ENCODE data around the gene GALNS. TPM values are rescaled to one million over a fixed set of nuclear protein-coding genes. Genes with fewer than 3 reads are reported as not detected.
A peak's percentile ranks its signal among the peaks of the same experiment; 100 is the strongest.

GALNS gene
- total RNA-seq, 3 donors from 2014 or later, result 16.2 to 29.5 (median 17.9) TPM

DNA sequence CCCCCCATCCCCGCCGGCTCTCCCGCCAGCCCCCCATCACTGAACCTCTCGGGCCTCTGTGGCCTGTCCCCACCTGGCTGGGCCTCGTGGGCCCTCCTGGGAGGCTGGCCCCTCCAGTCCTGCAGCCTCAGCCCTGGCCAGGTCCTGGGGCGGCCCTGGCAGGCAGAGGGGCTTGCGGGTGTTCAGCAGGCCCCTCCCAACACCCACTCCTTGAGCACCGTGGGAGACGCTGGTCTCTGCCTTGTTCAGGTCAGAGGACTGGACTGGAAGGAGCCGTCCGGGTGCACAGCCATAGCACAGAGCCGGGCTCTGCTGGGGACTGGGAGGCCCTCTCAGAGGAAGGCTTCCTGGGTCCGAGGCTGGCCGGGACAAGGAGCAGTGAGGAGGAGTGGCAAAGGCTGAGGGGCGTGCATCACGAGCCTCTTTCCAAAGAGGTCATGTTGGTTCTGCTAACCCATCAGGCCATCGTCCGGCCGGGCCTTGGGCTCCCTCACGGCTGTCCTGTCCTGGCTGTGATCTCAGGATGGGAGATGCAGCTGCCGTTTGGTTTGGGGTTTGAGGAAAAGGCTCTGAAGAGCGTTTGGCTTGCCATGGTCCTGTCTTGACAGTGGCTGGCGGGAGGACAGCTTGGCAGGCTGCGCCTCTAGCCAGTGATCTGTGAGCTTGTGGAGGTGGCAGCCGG is 16.0 kb upstream of the GALNS start:
- TF ChIP-seq POLR2AphosphoS5 (IDR thresholded peaks at IDR 0.05) (no peak), POLR2A (IDR thresholded peaks at IDR 0.05) (no peak), CTCF (IDR thresholded peaks at IDR 0.05) (no peak)
- DNase-seq (ENCODE audit: low spot score in 2 of 2), result no peak
- Histone ChIP-seq H3K27ac (no peak overlapping the region), H3K9me3 (no peaks in the 10 kb centered on the region), H3K36me3 (no peaks in the 10 kb centered on the region), H3K4me1 (no peaks in the 10 kb centered on the region), H3K4me3 (no peak overlapping the region), H3K27me3 (peaks cover 0 to 11% of the 10 kb centered on the region in 2 donors)
- intact Hi-C loops (cut with DNase I; ENCODE audit: low total_unique reads), result no loop called here

GRCh38 chr16:88871730-88872416 is 15.1 kb upstream of the GALNS start:
- no peaks in the 10 kb centered on the region for H3K36me3 ChIP-seq
- H3K4me3 ChIP-seq, result no peak overlapping the region
- no peak for DNase-seq (ENCODE audit: low spot score in 2 of 2)
- no peaks in the 10 kb centered on the region for H3K4me1 ChIP-seq
- no peak overlapping the region for H3K27ac ChIP-seq
- H3K9me3 ChIP-seq, result no peaks in the 10 kb centered on the region
- H3K27me3 ChIP-seq, result peaks cover 0 to 11% of the 10 kb centered on the region in 2 donors
- intact Hi-C loops (cut with DNase I; ENCODE audit: low total_unique reads), result no loop called here
- TF ChIP-seq CTCF (IDR thresholded peaks at IDR 0.05) (no peak), POLR2AphosphoS5 (IDR thresholded peaks at IDR 0.05) (no peak), POLR2A (IDR thresholded peaks at IDR 0.05) (no peak)

GRCh38 chr16:88871349-88871702 is 14.6 kb upstream of the GALNS start:
- H3K36me3 ChIP-seq, result no peaks in the 10 kb centered on the region
- intact Hi-C loops (cut with DNase I; ENCODE audit: low total_unique reads), result no loop called here
- peaks cover 0 to 11% of the 10 kb centered on the region in 2 donors for H3K27me3 ChIP-seq
- peak overlapping the region in 2 of 3 donors; percentile 17 to 37 for H3K4me3 ChIP-seq
- no peak overlapping the region for H3K27ac ChIP-seq
- H3K4me1 ChIP-seq, result no peaks in the 10 kb centered on the region
- TF ChIP-seq CTCF (IDR thresholded peaks at IDR 0.05) (no peak), POLR2A (IDR thresholded peaks at IDR 0.05) (no peak), POLR2AphosphoS5 (IDR thresholded peaks at IDR 0.05) (no peak)
- no peak for DNase-seq (ENCODE audit: low spot score in 2 of 2)
- no peaks in the 10 kb centered on the region for H3K9me3 ChIP-seq

GRCh38 chr16:88870608-88871348 is 14.0 kb upstream of the GALNS start:
- intact Hi-C loops (cut with DNase I; ENCODE audit: low total_unique reads), result no loop called here
- DNase-seq (ENCODE audit: low spot score in 2 of 2), result no peak
- TF ChIP-seq POLR2A (IDR thresholded peaks at IDR 0.05), result no peak
- no peak for TF ChIP-seq POLR2AphosphoS5 (IDR thresholded peaks at IDR 0.05)
- TF ChIP-seq CTCF (IDR thresholded peaks at IDR 0.05), result no peak
- H3K36me3 ChIP-seq, result no peaks in the 10 kb centered on the region
- no peaks in the 10 kb centered on the region for H3K9me3 ChIP-seq
- H3K27ac ChIP-seq, result no peak overlapping the region
- H3K4me1 ChIP-seq, result no peaks in the 10 kb centered on the region
- peak overlapping the region in 2 of 3 donors; percentile 17 to 37 for H3K4me3 ChIP-seq
- peaks cover 0 to 11% of the 10 kb centered on the region in 2 donors for H3K27me3 ChIP-seq

GRCh38 chr16:88869673-88869980 is 12.9 kb upstream of the GALNS start:
- intact Hi-C loops (cut with DNase I; ENCODE audit: low total_unique reads), result no loop called here
- H3K36me3 ChIP-seq, result no peaks in the 10 kb centered on the region

More at GRCh38 chr16:88869673-88869980, 12.9 kb upstream of the GALNS start:
- no peaks in the 10 kb centered on the region for H3K9me3 ChIP-seq
- no peak for DNase-seq (ENCODE audit: low spot score in 2 of 2)
- H3K4me1 ChIP-seq, result no peaks in the 10 kb centered on the region
- peaks cover 0 to 11% of the 10 kb centered on the region in 2 donors for H3K27me3 ChIP-seq
- H3K27ac ChIP-seq, result no peak overlapping the region
- no peak for TF ChIP-seq POLR2AphosphoS5 (IDR thresholded peaks at IDR 0.05)
- TF ChIP-seq CTCF (IDR thresholded peaks at IDR 0.05), result no peak
- no peak for TF ChIP-seq POLR2A (IDR thresholded peaks at IDR 0.05)
- no peak overlapping the region for H3K4me3 ChIP-seq
